Immature natural killer cell (primary cell): ENCODE data around the gene ZSCAN1. TPM values are rescaled to one million over a fixed set of nuclear protein-coding genes. Genes with fewer than 3 reads are reported as not detected.
A peak's percentile ranks its signal among the peaks of the same experiment; 100 is the strongest.
"Not testable (repeated sequence)": the region's sequence is repeated elsewhere in the genome, so short reads cannot be mapped to it uniquely, and the experiment has no call there.

Experiments used
- DNase-seq, 3 donors: peaks; one replicate each; pipeline ENCODE4 v3.0.0; 2022; ENCODE audit warnings: mixed read lengths in 1 of 3
- H3K27ac Mint-ChIP-seq, 6 donors: one replicate each; pipeline ENCODE4 v1.8.0; 2020; ENCODE audit warnings: mixed read lengths in 6 of 6, mild to moderate bottlenecking in 5 of 6, inconsistent platforms in 4 of 6, moderate library complexity in 3 of 6
- H3K27me3 Mint-ChIP-seq, 3 donors: one replicate each; pipeline ENCODE4 v1.8.0; 2020 to 2021; ENCODE audit warnings: low read depth in 3 of 3, mild to moderate bottlenecking in 3 of 3, mixed read lengths in 3 of 3, moderate library complexity in 3 of 3, inconsistent platforms in 1 of 3
- H3K36me3 Mint-ChIP-seq, 3 donors: one replicate each; pipeline ENCODE4 v1.8.0; 2020; ENCODE audit warnings: mixed read lengths in 3 of 3, inconsistent platforms in 2 of 3, mild to moderate bottlenecking in 2 of 3
- H3K4me1 Mint-ChIP-seq, 2 donors: one replicate each; pipeline ENCODE4 v1.8.0; 2020; ENCODE audit warnings: inconsistent platforms in 2 of 2, mild to moderate bottlenecking in 2 of 2, mixed read lengths in 2 of 2, moderate library complexity in 1 of 2
- H3K4me3 Mint-ChIP-seq, 5 donors: one replicate each; pipeline ENCODE4 v1.8.0; 2020; ENCODE audit warnings: mild to moderate bottlenecking in 5 of 5, mixed read lengths in 5 of 5, inconsistent platforms in 3 of 5, moderate library complexity in 3 of 5
- H3K9me3 Mint-ChIP-seq, 6 donors: one replicate each; pipeline ENCODE4 v1.8.0; 2020; ENCODE audit warnings: mild to moderate bottlenecking in 6 of 6, mixed read lengths in 6 of 6, inconsistent platforms in 4 of 6, moderate library complexity in 3 of 6
- polyA plus RNA-seq, 3 donors: library from polyadenylated mRNA; unstranded; fragments of 300-500 nt; fragmentation: Illumina TruSeq; gene quantifications; one replicate each; pipeline ENCODE4 v1.2.3, GENCODE V29; 2021

Gene ZSCAN1, protein sequence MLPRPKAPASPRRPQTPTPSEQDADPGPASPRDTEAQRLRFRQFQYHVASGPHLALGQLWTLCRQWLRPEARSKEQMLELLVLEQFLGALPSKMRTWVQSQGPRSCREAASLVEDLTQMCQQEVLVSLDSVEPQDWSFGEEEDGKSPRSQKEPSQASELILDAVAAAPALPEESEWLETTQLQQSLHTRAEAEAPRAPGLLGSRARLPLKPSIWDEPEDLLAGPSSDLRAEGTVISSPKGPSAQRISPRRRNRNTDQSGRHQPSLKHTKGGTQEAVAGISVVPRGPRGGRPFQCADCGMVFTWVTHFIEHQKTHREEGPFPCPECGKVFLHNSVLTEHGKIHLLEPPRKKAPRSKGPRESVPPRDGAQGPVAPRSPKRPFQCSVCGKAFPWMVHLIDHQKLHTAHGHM
- under 1 TPM in 1 of 3 donors, not detected in 2; 0.46 TPM for polyA plus RNA-seq

DNA sequence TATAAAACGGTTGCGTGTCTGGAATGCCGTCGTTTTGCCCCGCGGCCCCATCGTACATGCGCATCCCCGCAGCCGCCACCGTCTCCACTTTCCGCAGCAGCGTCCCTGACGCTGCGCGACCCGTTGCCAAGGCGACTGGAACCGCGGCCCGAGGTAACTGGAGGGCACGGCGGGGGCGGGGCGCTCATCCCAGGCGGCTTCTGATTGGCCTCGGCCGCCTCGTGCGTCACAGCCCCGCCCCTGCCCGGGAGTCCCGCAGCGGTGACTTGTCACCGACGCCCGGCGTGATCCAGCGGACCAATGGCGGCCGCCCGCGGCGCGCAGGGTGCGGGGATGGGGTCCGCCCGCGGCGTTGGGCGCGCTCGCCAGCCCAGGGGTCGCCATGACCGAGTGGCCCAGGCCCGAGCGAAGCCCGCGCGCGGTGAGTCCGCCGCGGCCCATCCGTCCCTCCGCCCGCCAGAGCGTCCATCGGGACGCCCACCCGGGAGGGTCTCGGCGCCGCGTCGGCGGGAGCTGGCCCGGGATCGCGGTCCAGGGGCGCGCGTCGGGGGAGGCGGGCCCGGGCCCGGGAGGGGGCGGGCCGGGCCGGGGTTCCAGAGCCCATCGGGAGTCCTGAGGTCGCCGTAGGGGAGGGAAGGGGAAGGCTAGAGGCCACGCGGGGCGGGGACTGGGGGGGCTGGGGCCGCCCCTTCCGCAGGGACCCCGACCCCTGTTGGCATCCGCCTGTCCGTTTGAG, at the start of gene ZSCAN1:
Gene ZSCAN1, plus strand, starts transcription at position 285 of the 736 bp plus-strand sequence. CDS start 3,812 bp downstream, outside the sequence.
- peak; percentile 62 to 79 (median 66) for DNase-seq
- H3K4me3 Mint-ChIP-seq = peak within 1 kb of the TSS; percentile 45 to 79 (median 51)
- H3K27me3 Mint-ChIP-seq = peaks cover 10 to 19% (median 10%) of the 10 kb centered on the region in 3 donors
- H3K27ac Mint-ChIP-seq = peak within 1 kb of the TSS in 4 of 6 donors; percentile 10 to 58 (median 32)
- peaks cover 0 to 8% of the 10 kb centered on the region in 2 donors for H3K4me1 Mint-ChIP-seq
- peaks cover 15 to 37% (median 20%) of the 10 kb centered on the region in 6 donors for H3K9me3 Mint-ChIP-seq
- H3K36me3 Mint-ChIP-seq = peaks cover 0 to 7% (median 5%) of the 10 kb centered on the region in 3 donors

DNA sequence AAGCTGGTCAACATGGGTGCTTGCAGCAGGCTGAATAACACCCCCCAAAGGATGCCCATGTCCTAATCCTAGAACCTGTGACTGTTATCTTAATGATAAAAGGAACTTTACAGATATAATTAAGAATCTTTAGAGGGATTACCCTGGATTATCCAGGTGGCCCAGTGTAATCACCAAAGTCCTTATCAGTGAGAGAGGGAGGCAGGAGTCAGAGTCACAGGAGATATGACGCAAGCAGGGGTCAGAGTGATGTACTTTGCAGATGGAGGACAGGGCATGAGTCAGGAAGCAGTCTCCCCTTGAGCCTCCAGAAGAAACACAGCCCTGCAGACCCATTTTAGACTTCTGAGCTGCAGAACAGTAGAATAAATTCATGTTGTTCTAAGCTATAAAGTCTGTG, 41.0 kb upstream of the ZSCAN1 start:
- H3K27ac Mint-ChIP-seq = no peak overlapping the region
- no peaks in the 10 kb centered on the region for H3K4me1 Mint-ChIP-seq
- peaks cover 0 to 1% (median 0%) of the 10 kb centered on the region in 3 donors for H3K27me3 Mint-ChIP-seq
- peaks cover 9 to 48% (median 28%) of the 10 kb centered on the region in 6 donors for H3K9me3 Mint-ChIP-seq
- H3K36me3 Mint-ChIP-seq = peaks cover 48 to 79% (median 68%) of the 10 kb centered on the region in 3 donors
- H3K4me3 Mint-ChIP-seq = no peak overlapping the region
- DNase-seq = no peak

DNA sequence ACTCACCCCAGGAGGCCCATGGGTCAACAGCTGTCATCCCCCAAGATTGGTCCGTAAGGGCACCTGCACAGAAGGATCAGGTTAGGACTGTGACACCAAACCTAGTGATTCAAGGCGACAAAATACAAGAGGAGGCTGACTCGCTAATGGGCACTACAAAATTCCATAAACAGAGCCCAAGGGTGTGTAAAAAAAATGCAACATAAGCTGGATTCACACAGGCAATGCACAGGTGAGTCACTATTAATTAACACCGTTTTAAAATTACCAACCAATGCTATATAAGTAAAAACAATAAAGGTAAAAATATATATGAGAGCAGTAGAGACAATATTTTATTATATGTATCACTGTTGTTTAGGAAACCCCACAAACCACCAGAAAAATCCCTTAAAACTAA, 33.1 kb upstream of the ZSCAN1 start:
- Mint-ChIP-seq H3K4me1 (peaks cover 38 to 43% of the 10 kb centered on the region in 2 donors), H3K9me3 (peaks cover 5 to 35% (median 22%) of the 10 kb centered on the region in 6 donors), H3K4me3 (peak overlapping the region; percentile 78 to 87 (median 82)), H3K36me3 (peaks cover 28 to 71% (median 60%) of the 10 kb centered on the region in 3 donors), H3K27me3 (peaks cover 2 to 11% (median 10%) of the 10 kb centered on the region in 3 donors), H3K27ac (peak overlapping the region in 4 of 6 donors; percentile 83 to 94 (median 92))
- no peak for DNase-seq

DNA sequence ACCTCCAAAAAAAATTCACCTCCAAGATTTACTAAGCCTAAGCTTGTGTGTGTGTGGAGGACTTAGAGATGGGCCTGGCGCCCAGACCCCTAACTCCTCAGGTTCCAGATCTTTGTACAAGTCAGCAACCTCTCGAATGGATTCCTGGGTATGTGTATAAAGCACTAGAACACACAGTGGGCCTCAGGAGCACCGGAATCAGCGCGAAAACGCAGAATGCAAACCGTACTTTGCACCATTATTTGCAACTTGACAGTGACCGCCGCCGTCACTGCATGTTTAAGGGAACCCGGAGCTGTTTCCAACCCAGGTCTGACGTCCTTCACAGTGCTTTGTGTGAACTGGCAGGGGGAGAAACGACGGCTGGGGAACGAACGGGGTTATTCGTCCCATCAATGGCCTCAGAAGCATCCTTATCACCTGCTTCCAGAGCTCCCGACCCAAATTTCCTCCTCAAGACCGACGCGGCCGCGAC, 31.9 kb upstream of the ZSCAN1 start:
- DNase-seq = peak in 2 of 3 donors; percentile 32 to 46
- peaks cover 34 to 72% (median 59%) of the 10 kb centered on the region in 3 donors for H3K36me3 Mint-ChIP-seq
- H3K27ac Mint-ChIP-seq = peak overlapping the region; percentile 83 to 94 (median 92)
- H3K9me3 Mint-ChIP-seq = peaks cover 14 to 47% (median 34%) of the 10 kb centered on the region in 6 donors
- peak overlapping the region; percentile 78 to 87 (median 82) for H3K4me3 Mint-ChIP-seq
- H3K27me3 Mint-ChIP-seq = peaks cover 2 to 11% (median 10%) of the 10 kb centered on the region in 3 donors
- peaks cover 38 to 45% of the 10 kb centered on the region in 2 donors for H3K4me1 Mint-ChIP-seq

DNA sequence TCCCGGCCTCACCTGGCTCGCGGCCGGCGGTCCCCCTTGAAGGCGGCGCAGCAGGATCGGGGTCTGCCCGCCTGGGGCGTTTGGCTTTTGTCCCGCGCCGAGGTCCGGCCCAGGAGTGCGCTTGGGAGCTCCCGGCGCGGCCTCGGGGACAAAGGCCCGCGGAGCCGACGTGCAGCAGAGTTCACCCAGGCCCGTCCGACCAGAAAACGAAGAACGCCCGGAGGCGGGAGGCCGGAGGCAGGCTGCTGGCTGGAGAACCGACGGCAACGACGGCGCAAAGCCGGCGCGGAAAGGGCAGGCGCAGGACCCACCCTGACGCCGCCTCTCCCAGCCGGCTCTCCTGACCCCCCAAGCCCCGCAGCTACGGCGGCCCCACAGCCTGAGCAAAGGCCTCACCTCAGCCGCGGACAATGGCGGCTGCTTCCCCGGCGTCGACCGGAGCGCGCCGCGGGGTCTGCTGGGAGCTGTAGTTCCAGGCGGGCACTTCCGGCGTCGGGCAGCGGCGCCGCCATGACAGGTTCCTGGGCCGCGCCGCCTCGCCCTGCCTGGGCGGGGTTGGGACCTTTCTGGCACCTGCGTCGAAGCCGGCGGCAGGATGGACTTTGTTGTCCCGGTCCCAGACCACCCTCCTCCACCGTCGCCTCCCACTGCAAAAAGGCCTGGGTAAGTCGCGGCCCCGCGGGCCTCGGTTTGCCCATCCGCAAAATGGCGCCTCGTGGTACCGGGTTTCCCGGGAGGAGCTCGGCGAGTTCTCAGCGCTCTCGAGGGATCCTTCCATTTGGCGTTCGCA, 31.2 kb upstream of the ZSCAN1 start, which contains the start of gene ZNF606:
Gene ZNF606, minus strand, starts transcription at position 437 of the 790 bp plus-strand sequence. CDS start 1,501 bp downstream, outside the sequence.
- Mint-ChIP-seq H3K36me3 (peaks cover 34 to 70% (median 59%) of the 10 kb centered on the region in 3 donors), H3K9me3 (peaks cover 19 to 54% (median 41%) of the 10 kb centered on the region in 6 donors), H3K4me3 (peak within 1 kb of the TSS; percentile 81 to 87 (median 85)), H3K27me3 (peaks cover 2 to 14% (median 10%) of the 10 kb centered on the region in 3 donors), H3K27ac (peak within 1 kb of the TSS; percentile 83 to 94 (median 92)), H3K4me1 (peaks cover 38 to 51% of the 10 kb centered on the region in 2 donors)
- peak; percentile 86 to 88 (median 87) for DNase-seq

DNA sequence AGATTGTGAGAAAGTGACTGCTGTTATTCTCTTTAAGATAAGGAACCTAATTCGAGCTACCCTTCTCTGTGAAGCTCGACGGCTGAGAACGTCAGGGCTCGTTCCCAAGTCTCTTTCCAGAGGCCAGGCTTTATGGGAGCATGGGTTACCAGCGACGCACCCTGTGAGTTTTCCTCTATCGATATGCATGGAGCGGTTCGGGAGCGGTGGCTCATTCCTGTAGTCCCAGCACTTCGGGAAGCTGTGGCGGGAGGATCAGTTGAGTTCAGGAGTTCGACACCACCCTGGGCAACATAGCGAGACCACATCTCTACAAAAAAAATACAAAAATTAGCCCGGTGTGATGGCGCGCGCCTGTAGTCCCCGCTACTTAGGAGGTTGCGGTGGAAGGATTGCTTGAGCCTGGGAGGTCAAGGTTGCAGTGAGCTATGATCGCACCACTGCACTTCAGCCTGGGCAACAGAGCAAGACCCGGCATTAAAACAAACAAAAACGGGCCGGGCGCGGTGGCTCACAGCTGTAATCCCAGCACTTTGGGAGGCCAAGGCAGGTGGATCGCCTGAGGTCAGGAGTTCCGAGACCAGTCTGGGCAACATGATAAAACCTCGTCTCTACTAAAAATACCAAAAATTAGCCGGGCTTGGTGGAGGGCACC, 30.5 kb upstream of the ZSCAN1 start:
- Mint-ChIP-seq H3K4me1 (peaks cover 38 to 55% of the 10 kb centered on the region in 2 donors), H3K27me3 (peaks cover 4 to 14% (median 12%) of the 10 kb centered on the region in 3 donors), H3K27ac (peak overlapping the region; percentile 81 to 90 (median 86)), H3K9me3 (peaks cover 20 to 61% (median 48%) of the 10 kb centered on the region in 6 donors), H3K4me3 (peak overlapping the region; percentile 81 to 87 (median 85)), H3K36me3 (peaks cover 39 to 66% (median 56%) of the 10 kb centered on the region in 3 donors)
- no peak for DNase-seq

DNA sequence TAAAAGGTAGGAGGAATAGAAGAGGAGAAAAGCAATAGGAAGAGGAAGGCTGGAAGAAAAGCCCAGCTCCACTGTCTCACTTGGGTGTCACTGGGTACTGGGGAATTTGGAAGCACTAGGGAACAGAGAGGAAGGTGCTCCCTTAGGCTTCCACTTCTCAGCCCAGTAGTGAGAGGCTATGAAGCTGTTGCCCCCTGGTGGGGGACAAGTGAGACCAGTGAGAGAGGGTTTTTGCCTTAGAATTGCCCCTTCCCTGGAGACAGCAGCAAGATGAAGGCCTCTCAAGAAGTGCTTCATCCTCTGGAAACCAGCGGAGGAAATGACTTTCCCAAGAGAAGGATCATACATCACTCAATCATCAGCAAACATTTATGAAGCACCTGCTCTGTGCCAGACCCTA, 26.5 kb upstream of the ZSCAN1 start:
- peak overlapping the region in 1 of 5 donors; percentile 5 for H3K4me3 Mint-ChIP-seq
- H3K4me1 Mint-ChIP-seq = peaks cover 27 to 50% of the 10 kb centered on the region in 2 donors
- peaks cover 26 to 81% (median 71%) of the 10 kb centered on the region in 6 donors for H3K9me3 Mint-ChIP-seq
- peak overlapping the region in 1 of 6 donors; percentile 53 for H3K27ac Mint-ChIP-seq
- peaks cover 41 to 44% (median 44%) of the 10 kb centered on the region in 3 donors for H3K36me3 Mint-ChIP-seq
- no peak for DNase-seq
- H3K27me3 Mint-ChIP-seq = peaks cover 10 to 16% (median 15%) of the 10 kb centered on the region in 3 donors

DNA sequence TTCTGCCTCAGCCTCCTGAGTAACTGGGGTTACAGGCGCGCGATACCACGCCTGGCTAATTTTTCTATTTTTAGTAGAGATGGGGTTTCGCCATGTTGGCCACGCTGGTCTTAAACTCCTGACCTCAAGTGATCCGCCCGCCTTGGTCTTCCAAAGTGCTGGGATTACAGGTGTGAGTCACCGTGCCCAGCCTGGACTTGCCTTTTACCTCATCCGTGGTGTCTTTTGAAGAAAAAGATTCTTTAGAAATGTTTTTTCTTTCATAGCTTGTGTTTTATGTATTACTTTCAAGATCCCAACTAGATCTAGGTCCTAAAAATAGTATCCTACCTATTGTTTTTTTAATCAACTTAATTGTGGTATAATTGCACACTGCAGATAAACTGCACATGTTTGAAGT, 24.9 kb upstream of the ZSCAN1 start:
- Mint-ChIP-seq H3K27me3 (peaks cover 5 to 16% (median 14%) of the 10 kb centered on the region in 3 donors), H3K4me1 (peaks cover 17 to 40% of the 10 kb centered on the region in 2 donors), H3K27ac (peak overlapping the region in 1 of 6 donors; percentile 32), H3K36me3 (peaks cover 39 to 48% (median 41%) of the 10 kb centered on the region in 3 donors), H3K9me3 (peaks cover 27 to 82% (median 70%) of the 10 kb centered on the region in 6 donors), H3K4me3 (peak overlapping the region in 4 of 5 donors; percentile 58 to 83 (median 79))
- DNase-seq = not testable (repeated sequence)

DNA sequence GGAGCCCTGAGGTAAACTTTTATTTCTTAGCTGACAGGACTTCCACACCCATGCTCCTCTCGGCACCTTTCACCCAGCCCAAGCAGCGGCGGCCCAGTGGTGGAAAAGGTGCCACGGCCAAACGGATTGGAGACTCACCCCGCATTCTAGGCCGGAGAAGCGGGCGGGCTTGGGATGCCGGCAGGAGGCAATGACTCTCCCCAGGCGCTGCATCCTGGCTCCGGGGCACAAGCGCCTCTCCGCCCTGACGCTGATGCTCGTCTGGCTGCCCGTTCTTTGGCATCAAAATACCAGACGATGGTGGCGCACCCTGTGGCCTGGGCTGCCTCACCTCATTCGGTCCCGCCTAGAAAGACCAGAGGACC, 24.5 kb upstream of the ZSCAN1 start:
- Mint-ChIP-seq H3K9me3 (peaks cover 27 to 82% (median 66%) of the 10 kb centered on the region in 6 donors), H3K27me3 (peaks cover 3 to 16% (median 13%) of the 10 kb centered on the region in 3 donors), H3K4me1 (peaks cover 13 to 36% of the 10 kb centered on the region in 2 donors), H3K27ac (peak overlapping the region in 1 of 6 donors; percentile 72), H3K4me3 (peak overlapping the region in 4 of 5 donors; percentile 58 to 83 (median 79)), H3K36me3 (peaks cover 35 to 44% (median 37%) of the 10 kb centered on the region in 3 donors)
- no peak for DNase-seq

DNA sequence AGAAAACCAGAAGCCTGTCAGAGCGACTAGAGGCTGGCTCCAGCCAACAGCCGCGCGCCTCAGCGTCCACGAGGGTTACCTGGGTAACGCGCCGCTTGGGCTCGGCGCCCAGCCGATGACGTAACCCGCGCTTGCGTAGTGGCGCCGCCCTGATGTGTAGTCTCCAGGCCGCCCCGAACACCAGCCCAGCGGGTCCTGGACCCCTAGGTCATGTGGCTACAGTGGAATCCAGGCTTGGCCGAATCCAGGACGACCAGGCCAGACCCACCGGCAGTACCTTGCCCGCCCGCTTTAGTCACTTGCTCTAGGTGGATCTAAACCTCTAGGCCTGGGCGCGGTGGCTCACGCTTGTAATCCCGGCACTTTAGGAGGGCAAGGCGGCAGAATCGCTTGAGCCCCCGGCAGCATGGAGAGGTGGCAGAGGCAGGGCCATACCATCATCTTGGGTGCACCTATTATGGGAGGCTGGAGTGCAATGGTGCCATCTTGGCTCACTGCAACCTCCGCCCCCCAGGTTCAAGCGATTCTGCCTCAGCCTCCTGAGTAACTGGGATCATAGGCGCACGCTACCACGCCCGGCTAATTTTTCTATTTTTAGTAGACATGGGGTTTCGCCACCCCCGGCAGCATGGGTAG, 24.0 kb upstream of the ZSCAN1 start:
- Mint-ChIP-seq H3K9me3 (peaks cover 24 to 82% (median 61%) of the 10 kb centered on the region in 6 donors), H3K27ac (peak overlapping the region in 4 of 6 donors; percentile 69 to 86 (median 78)), H3K36me3 (peaks cover 30 to 39% (median 32%) of the 10 kb centered on the region in 3 donors), H3K27me3 (peaks cover 3 to 13% (median 13%) of the 10 kb centered on the region in 3 donors), H3K4me1 (peaks cover 8 to 31% of the 10 kb centered on the region in 2 donors), H3K4me3 (peak overlapping the region; percentile 53 to 83 (median 77))
- peak; percentile 59 to 73 (median 72) for DNase-seq

DNA sequence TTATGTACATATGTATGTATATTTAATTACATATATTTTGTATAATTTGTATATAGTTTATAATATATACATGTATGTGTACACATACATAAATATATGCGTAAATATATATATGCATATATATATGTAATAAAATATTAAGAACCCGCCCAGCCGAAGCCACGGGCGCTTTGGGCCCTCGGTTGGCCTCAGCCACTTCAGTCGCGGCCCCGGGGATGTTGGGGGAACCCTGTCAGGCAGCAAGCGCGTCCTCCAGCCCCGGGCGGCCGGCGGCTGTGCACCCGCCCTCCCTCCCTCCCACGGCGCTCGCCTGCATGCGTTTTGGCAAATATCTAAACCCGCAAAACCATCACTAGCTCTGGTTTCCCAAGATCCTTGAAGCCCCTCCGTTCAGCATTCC, 23.3 kb upstream of the ZSCAN1 start:
- Mint-ChIP-seq H3K4me3 (peak overlapping the region in 3 of 5 donors; percentile 53 to 81 (median 77)), H3K27me3 (peaks cover 5 to 13% (median 12%) of the 10 kb centered on the region in 3 donors), H3K27ac (peak overlapping the region in 1 of 6 donors; percentile 53), H3K36me3 (peaks cover 23 to 31% (median 25%) of the 10 kb centered on the region in 3 donors), H3K4me1 (peaks cover 8 to 25% of the 10 kb centered on the region in 2 donors), H3K9me3 (peaks cover 24 to 78% (median 57%) of the 10 kb centered on the region in 6 donors)
- DNase-seq = no peak
